NCI-H345 treated with DMSO at 0.1 percent for 48 hours (cell line): ENCODE measurements around the gene CEACAM19.
"Not testable (repeated sequence)": the region's sequence is repeated elsewhere in the genome, so short reads cannot be mapped to it uniquely, and the experiment has no call there.

Experiments
- DNase-seq: peaks from one replicate; lab custom pipeline; 2025; ENCODE audit not compliant: unreplicated experiment; lab: John Stamatoyannopoulos, UW

The CEACAM19 gene

GRCh38 chr19:44645407-44646048 is 25.8 kb upstream of the CEACAM19 start:
- DNase-seq, result no peak

- DNase-seq, result no peak
Measured at GRCh38 chr19:44646049-44646416, 25.2 kb upstream of the CEACAM19 start.

GRCh38 chr19:44647144-44647543 is 24.1 kb upstream of the CEACAM19 start:
- no peak for DNase-seq

GRCh38 chr19:44648631-44649251 is 22.5 kb upstream of the CEACAM19 start:
- no peak for DNase-seq

- no peak for DNase-seq
Measured at GRCh38 chr19:44649578-44650145, 21.6 kb upstream of the CEACAM19 start.

- no peak for DNase-seq
Measured at GRCh38 chr19:44653343-44653742, 17.9 kb upstream of the CEACAM19 start.

GRCh38 chr19:44653977-44654774 is 17.1 kb upstream of the CEACAM19 start:
- DNase-seq, result no peak

- no peak for DNase-seq
Measured at GRCh38 chr19:44657211-44657921, 13.9 kb upstream of the CEACAM19 start.

GRCh38 chr19:44658069-44658733 is 13.1 kb upstream of the CEACAM19 start:
- DNase-seq, result no peak

GRCh38 chr19:44660081-44660480 is 11.2 kb upstream of the CEACAM19 start:
- DNase-seq, result no peak

- no peak for DNase-seq
Measured at GRCh38 chr19:44661205-44661604, 10.1 kb upstream of the CEACAM19 start.

GRCh38 chr19:44661904-44662303 is 9.4 kb upstream of the CEACAM19 start:
- DNase-seq, result no peak

- DNase-seq, result no peak
Measured at GRCh38 chr19:44662691-44663385, 8.4 kb upstream of the CEACAM19 start.

- DNase-seq, result no peak
Measured at GRCh38 chr19:44663996-44664395, 7.3 kb upstream of the CEACAM19 start.

- no peak for DNase-seq
Measured at GRCh38 chr19:44664976-44665375, 6.3 kb upstream of the CEACAM19 start.

- DNase-seq, result no peak
Measured at GRCh38 chr19:44666852-44667556, 4.3 kb upstream of the CEACAM19 start.

GRCh38 chr19:44668985-44669764 is 2.1 kb upstream of the CEACAM19 start:
- no peak for DNase-seq

GRCh38 chr19:44670027-44670426 is 1.3 kb upstream of the CEACAM19 start:
- DNase-seq, result not testable (repeated sequence)

- no peak for DNase-seq
Measured at GRCh38 chr19:44672226-44672625, 944 bp downstream of the CEACAM19 start.
